ENCODE measurements around the gene TUSC2.

- TF ChIP-seq CTCF (IDR thresholded peaks at IDR 0.05) (no peak), POLR2A (IDR thresholded peaks at IDR 0.05) (no peak), EP300 (IDR thresholded peaks at IDR 0.05) (no peak)
These were observed 40.8 kb downstream of the TUSC2 start for GRCh38 chr3:50287262-50287661.
